GM12878 (cell line): Measurements from ENCODE around the gene MZT2B. TPM values are rescaled to one million over a fixed set of nuclear protein-coding genes. Genes with fewer than 3 reads are reported as not detected.

Source experiments
- CHD4 ChIP-seq: fragments of 200-600 bp; sonication (generic); IDR thresholded peaks from 2 replicates; pipeline ENCODE4 v1.6.1; 2016; ENCODE audit warnings: mild to moderate bottlenecking
- IRF4 ChIP-seq: IDR thresholded peaks from 2 replicates; pipeline ENCODE4 v1.6.1; 2011; ENCODE audit warnings: low read depth, low read length
- LARP7 ChIP-seq: fragments of 450-650 bp; IDR thresholded peaks from 2 replicates; pipeline ENCODE4 v1.6.1; 2017; ENCODE audit warnings: mild to moderate bottlenecking
- MEF2A ChIP-seq: IDR thresholded peaks from 2 replicates; pipeline ENCODE4 v1.6.1; 2011; ENCODE audit warnings: low read depth, mild to moderate bottlenecking, low read length, moderate library complexity; ENCODE audit not compliant: insufficient read depth
- NR2C2 ChIP-seq: IDR thresholded peaks from 2 replicates; pipeline ENCODE4 v1.6.1; 2011; ENCODE audit warnings: borderline replicate concordance, low read depth; ENCODE audit not compliant: control insufficient read depth, insufficient read length
- PML ChIP-seq: IDR thresholded peaks from 2 replicates; pipeline ENCODE4 v1.6.1; 2012; ENCODE audit warnings: low read length, inconsistent platforms
- RELA ChIP-seq: fragments of 450-650 bp; IDR thresholded peaks from 2 replicates; pipeline ENCODE4 v1.8.0; 2014; ENCODE audit warnings: borderline replicate concordance; ENCODE audit not compliant: partially characterized antibody
- SPI1 ChIP-seq: IDR thresholded peaks from 2 replicates; pipeline ENCODE4 v1.6.1; 2011; ENCODE audit warnings: low read depth, mild to moderate bottlenecking, low read length, moderate library complexity, borderline replicate concordance; ENCODE audit not compliant: insufficient read depth
- polyA plus RNA-seq, 11 experiments: library from polyadenylated mRNA; depleted of rRNA in 4 of 11; unstranded in 6 of 11; stranded (reverse) in 5 of 11; fragments of >200 nt; fragmentation: Nextera tagmentation in 4 of 11; fragmentation: Illumina TruSeq in 1 of 11; extraction: Ambion mirVana in 4 of 11; extraction: Trizol in 1 of 11; gene quantifications; 1 replicate in 1 of 11; 2 replicates in 10 of 11; pipeline versions ENCODE4 v1.2.1 to v1.2.3, GENCODE V29; 2011 to 2016; ENCODE audit warnings: inconsistent platforms in 2 of 11, missing spikeins in 2 of 11, low read depth in 1 of 11
- total RNA-seq, 4 experiments: library from RNA; depleted of rRNA in 3 of 4; stranded (reverse); fragments of >200 nt in 3 of 4; fragmentation: Illumina TruSeq in 1 of 4; extraction: Trizol in 1 of 4; gene quantifications; 2 replicates each; pipeline versions ENCODE4 v1.2.1 to v1.2.3, GENCODE V29; 2013 to 2021
- TF ChIP-seq, protein P1 (sequence below): fragments of 450-650 bp; IDR thresholded peaks from 2 replicates; pipeline ENCODE4 v1.6.1; 2017; ENCODE audit warnings: mild to moderate bottlenecking, low read depth, inconsistent platforms; ENCODE audit not compliant: poor library complexity, severe bottlenecking
- TF ChIP-seq, protein P2 (sequence below), 3 experiments: IDR thresholded peaks in 2 of 3; conservative IDR thresholded peaks in 1 of 3; 2 replicates each; pipeline ENCODE4 v1.5.1; 2011; ENCODE audit warnings: low read depth in 3 of 3, low read length in 3 of 3, mild to moderate bottlenecking in 3 of 3, control low read depth in 2 of 3, moderate library complexity in 2 of 3, inconsistent platforms in 1 of 3, mixed read lengths in 1 of 3; ENCODE audit not compliant: control insufficient read depth in 2 of 3, insufficient read depth in 1 of 3; ENCODE audit errors: extremely low read depth in 1 of 3
- TF ChIP-seq, protein P3 (sequence below): fragments of 450-650 bp; IDR thresholded peaks from 2 replicates; pipeline ENCODE4 v1.6.1; 2016; ENCODE audit warnings: mild to moderate bottlenecking, moderate library complexity, borderline replicate concordance
- TF ChIP-seq, protein P4 (sequence below): fragments of 150-350 bp; IDR thresholded peaks from 2 replicates; pipeline ENCODE4 v1.6.1; 2016; ENCODE audit warnings: low read depth, low read length

The MZT2B gene
- total and polyA plus RNA-seq, 10 of the 15 experiments (the other 5 are each of a cell fraction or from before 2014, with no cell fraction given), result 6.3 to 399 (median 198) TPM

DNA sequence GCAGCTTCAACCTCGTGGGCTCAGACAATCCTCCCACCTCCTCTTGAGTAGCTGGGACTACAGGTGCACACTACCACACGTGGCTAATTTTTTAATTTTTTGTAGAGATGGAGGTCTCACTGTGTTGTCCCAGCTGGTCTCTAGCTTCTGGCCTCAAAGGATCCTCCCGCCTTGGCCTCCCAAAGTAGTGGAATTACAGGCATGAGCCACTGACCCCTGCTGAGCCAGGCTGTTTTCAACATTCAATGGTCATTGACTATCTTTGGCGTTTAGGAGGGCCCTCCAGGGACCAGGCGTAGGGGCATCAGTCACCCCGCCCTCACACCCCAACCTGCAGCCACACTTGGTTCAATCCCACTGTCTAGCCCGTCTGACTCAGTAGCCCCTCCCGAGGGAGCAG lies 5.2 kb downstream of the MZT2B start (continued):
- TF ChIP-seq, protein P1, sequence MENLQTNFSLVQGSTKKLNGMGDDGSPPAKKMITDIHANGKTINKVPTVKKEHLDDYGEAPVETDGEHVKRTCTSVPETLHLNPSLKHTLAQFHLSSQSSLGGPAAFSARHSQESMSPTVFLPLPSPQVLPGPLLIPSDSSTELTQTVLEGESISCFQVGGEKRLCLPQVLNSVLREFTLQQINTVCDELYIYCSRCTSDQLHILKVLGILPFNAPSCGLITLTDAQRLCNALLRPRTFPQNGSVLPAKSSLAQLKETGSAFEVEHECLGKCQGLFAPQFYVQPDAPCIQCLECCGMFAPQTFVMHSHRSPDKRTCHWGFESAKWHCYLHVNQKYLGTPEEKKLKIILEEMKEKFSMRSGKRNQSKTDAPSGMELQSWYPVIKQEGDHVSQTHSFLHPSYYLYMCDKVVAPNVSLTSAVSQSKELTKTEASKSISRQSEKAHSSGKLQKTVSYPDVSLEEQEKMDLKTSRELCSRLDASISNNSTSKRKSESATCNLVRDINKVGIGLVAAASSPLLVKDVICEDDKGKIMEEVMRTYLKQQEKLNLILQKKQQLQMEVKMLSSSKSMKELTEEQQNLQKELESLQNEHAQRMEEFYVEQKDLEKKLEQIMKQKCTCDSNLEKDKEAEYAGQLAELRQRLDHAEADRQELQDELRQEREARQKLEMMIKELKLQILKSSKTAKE, result no peak
- TF ChIP-seq, protein P2, sequence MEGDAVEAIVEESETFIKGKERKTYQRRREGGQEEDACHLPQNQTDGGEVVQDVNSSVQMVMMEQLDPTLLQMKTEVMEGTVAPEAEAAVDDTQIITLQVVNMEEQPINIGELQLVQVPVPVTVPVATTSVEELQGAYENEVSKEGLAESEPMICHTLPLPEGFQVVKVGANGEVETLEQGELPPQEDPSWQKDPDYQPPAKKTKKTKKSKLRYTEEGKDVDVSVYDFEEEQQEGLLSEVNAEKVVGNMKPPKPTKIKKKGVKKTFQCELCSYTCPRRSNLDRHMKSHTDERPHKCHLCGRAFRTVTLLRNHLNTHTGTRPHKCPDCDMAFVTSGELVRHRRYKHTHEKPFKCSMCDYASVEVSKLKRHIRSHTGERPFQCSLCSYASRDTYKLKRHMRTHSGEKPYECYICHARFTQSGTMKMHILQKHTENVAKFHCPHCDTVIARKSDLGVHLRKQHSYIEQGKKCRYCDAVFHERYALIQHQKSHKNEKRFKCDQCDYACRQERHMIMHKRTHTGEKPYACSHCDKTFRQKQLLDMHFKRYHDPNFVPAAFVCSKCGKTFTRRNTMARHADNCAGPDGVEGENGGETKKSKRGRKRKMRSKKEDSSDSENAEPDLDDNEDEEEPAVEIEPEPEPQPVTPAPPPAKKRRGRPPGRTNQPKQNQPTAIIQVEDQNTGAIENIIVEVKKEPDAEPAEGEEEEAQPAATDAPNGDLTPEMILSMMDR (IDR thresholded peaks at IDR 0.05 in 2 of 3, conservative IDR thresholded peaks at IDR 0.05 in 1 of 3; ENCODE audit: control insufficient read depth in 2 of 3, extremely low read depth in 1 of 3, insufficient read depth in 1 of 3, low read depth in 3 of 3, low read length in 3 of 3), result no peak
- no peak for TF ChIP-seq RELA
- TF ChIP-seq PML, result no peak
- no peak for TF ChIP-seq LARP7
- TF ChIP-seq NR2C2, result no peak
- TF ChIP-seq IRF4, result no peak
- no peak for TF ChIP-seq SPI1
- TF ChIP-seq, protein P3, sequence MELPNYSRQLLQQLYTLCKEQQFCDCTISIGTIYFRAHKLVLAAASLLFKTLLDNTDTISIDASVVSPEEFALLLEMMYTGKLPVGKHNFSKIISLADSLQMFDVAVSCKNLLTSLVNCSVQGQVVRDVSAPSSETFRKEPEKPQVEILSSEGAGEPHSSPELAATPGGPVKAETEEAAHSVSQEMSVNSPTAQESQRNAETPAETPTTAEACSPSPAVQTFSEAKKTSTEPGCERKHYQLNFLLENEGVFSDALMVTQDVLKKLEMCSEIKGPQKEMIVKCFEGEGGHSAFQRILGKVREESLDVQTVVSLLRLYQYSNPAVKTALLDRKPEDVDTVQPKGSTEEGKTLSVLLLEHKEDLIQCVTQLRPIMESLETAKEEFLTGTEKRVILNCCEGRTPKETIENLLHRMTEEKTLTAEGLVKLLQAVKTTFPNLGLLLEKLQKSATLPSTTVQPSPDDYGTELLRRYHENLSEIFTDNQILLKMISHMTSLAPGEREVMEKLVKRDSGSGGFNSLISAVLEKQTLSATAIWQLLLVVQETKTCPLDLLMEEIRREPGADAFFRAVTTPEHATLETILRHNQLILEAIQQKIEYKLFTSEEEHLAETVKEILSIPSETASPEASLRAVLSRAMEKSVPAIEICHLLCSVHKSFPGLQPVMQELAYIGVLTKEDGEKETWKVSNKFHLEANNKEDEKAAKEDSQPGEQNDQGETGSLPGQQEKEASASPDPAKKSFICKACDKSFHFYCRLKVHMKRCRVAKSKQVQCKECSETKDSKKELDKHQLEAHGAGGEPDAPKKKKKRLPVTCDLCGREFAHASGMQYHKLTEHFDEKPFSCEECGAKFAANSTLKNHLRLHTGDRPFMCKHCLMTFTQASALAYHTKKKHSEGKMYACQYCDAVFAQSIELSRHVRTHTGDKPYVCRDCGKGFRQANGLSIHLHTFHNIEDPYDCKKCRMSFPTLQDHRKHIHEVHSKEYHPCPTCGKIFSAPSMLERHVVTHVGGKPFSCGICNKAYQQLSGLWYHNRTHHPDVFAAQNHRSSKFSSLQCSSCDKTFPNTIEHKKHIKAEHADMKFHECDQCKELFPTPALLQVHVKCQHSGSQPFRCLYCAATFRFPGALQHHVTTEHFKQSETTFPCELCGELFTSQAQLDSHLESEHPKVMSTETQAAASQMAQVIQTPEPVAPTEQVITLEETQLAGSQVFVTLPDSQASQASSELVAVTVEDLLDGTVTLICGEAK, result no peak
- TF ChIP-seq, protein P4, sequence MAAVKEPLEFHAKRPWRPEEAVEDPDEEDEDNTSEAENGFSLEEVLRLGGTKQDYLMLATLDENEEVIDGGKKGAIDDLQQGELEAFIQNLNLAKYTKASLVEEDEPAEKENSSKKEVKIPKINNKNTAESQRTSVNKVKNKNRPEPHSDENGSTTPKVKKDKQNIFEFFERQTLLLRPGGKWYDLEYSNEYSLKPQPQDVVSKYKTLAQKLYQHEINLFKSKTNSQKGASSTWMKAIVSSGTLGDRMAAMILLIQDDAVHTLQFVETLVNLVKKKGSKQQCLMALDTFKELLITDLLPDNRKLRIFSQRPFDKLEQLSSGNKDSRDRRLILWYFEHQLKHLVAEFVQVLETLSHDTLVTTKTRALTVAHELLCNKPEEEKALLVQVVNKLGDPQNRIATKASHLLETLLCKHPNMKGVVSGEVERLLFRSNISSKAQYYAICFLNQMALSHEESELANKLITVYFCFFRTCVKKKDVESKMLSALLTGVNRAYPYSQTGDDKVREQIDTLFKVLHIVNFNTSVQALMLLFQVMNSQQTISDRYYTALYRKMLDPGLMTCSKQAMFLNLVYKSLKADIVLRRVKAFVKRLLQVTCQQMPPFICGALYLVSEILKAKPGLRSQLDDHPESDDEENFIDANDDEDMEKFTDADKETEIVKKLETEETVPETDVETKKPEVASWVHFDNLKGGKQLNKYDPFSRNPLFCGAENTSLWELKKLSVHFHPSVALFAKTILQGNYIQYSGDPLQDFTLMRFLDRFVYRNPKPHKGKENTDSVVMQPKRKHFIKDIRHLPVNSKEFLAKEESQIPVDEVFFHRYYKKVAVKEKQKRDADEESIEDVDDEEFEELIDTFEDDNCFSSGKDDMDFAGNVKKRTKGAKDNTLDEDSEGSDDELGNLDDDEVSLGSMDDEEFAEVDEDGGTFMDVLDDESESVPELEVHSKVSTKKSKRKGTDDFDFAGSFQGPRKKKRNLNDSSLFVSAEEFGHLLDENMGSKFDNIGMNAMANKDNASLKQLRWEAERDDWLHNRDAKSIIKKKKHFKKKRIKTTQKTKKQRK, result no peak
- no peak for TF ChIP-seq CHD4
- no peak for TF ChIP-seq MEF2A
- TF ChIP-seq, all 136 proteins: peak for 0
